ENCODE data around the gene ZBTB45. TPM values are rescaled to one million over a fixed set of nuclear protein-coding genes. Genes with fewer than 3 reads are reported as not detected.

ZBTB45 gene
- total and polyA plus RNA-seq, 8 donors = 4.3 to 9.3 (median 6.3) TPM

GRCh38 chr19:58477871-58478270 is 41.7 kb downstream of the ZBTB45 start:
- Histone ChIP-seq H3K4me1 (peaks cover 0 to 10% (median 0%) of the 10 kb centered on the region in 3 donors), H3K27ac (no peak overlapping the region), H3K9me3 (no peaks in the 10 kb centered on the region), H3K36me3 (peaks cover 0 to 11% (median 0%) of the 10 kb centered on the region in 3 donors), H3K4me3 (no peak overlapping the region), H3K27me3 (no peaks in the 10 kb centered on the region)
- 100% methylated on average over 1 of the region's 1 CpG for WGBS, 2 donors
- no peak for TF ChIP-seq CTCF (IDR thresholded peaks at IDR 0.05)
- FAIRE-seq (no peak), DNase-seq (peak in 2 of 6 donors; percentile 49 to 69), ATAC-seq (no peak)
- intact Hi-C loops (cut with DNase I) = no loop called here

- H3K27me3 ChIP-seq = no peaks in the 10 kb centered on the region
- H3K4me3 ChIP-seq = no peak overlapping the region
- intact Hi-C loops (cut with DNase I) = no loop called here
- WGBS, 2 donors = 86 to 91% methylated on average over 15 of the region's 15 CpGs
- H3K9me3 ChIP-seq = no peaks in the 10 kb centered on the region
- H3K36me3 ChIP-seq = peaks cover 0 to 16% (median 2%) of the 10 kb centered on the region in 3 donors
- TF ChIP-seq CTCF (IDR thresholded peaks at IDR 0.05) = no peak
- peaks cover 0 to 10% (median 0%) of the 10 kb centered on the region in 3 donors for H3K4me1 ChIP-seq
- peak in 1 of 6 donors; percentile 56 for DNase-seq
- peak overlapping the region in 3 of 4 donors; percentile 86 to 89 (median 86) for H3K27ac ChIP-seq
- ATAC-seq = no peak
- FAIRE-seq = no peak
These were observed 42.5 kb downstream of the ZBTB45 start for GRCh38 chr19:58477130-58477529.

- DNase-seq (no peak), FAIRE-seq (no peak), ATAC-seq (peak in 1 of 4 donors; percentile 20)
- intact Hi-C loops (cut with DNase I) = no loop called here
- Histone ChIP-seq H3K36me3 (peaks cover 0 to 18% (median 8%) of the 10 kb centered on the region in 3 donors), H3K27ac (peak overlapping the region; percentile 84 to 89 (median 86)), H3K4me3 (peak overlapping the region; percentile 32 to 67 (median 63)), H3K27me3 (no peaks in the 10 kb centered on the region), H3K4me1 (peaks cover 0 to 10% (median 0%) of the 10 kb centered on the region in 3 donors), H3K9me3 (no peaks in the 10 kb centered on the region)
- 3 to 5% methylated on average over 27 of the region's 27 CpGs for WGBS, 2 donors
- no peak for TF ChIP-seq CTCF (IDR thresholded peaks at IDR 0.05)
These were observed 43.1 kb downstream of the ZBTB45 start for GRCh38 chr19:58476498-58477015.

- no peaks in the 10 kb centered on the region for H3K9me3 ChIP-seq
- peak within 1 kb of the TSS; percentile 84 to 89 (median 86) for H3K27ac ChIP-seq
- H3K4me3 ChIP-seq = peak within 1 kb of the TSS; percentile 32 to 67 (median 63)
- peak; percentile 85 for FAIRE-seq
- intact Hi-C loops (cut with DNase I) = no loop called here
- H3K4me1 ChIP-seq = peaks cover 0 to 10% (median 0%) of the 10 kb centered on the region in 3 donors
- WGBS, 2 donors = 0 to 1% methylated on average over 61 to 64 of the region's 64 CpGs
- ATAC-seq = peak; percentile 92 to 95 (median 92)
- peak; percentile 92 to 97 (median 95) for DNase-seq
- H3K27me3 ChIP-seq = no peaks in the 10 kb centered on the region
- H3K36me3 ChIP-seq = peaks cover 0 to 16% (median 8%) of the 10 kb centered on the region in 3 donors
- TF ChIP-seq CTCF (IDR thresholded peaks at IDR 0.05) = no peak
These were observed 43.7 kb downstream of the ZBTB45 start, which contains the start of gene ZNF446 for GRCh38 chr19:58475714-58476497. TSS of gene ZNF446 (plus strand) at chr19:58476352. CDS start at chr19:58477219, 867 bp downstream.
